A549 (cell line): Measurements from ENCODE around the gene KCNMA1.

Source experiments
- MAFK ChIP-seq: fragments of 450-650 bp; IDR thresholded peaks from 2 replicates; pipeline ENCODE4 v1.6.1; 2014; ENCODE audit not compliant: partially characterized antibody
- MYC ChIP-seq: IDR thresholded peaks from 2 replicates; pipeline ENCODE4 v1.6.1; 2012; ENCODE audit warnings: mild to moderate bottlenecking, inconsistent platforms, low read length, improper control_type of control experiment, borderline replicate concordance
- RAD21 ChIP-seq, 2 experiments: fragments of >200 bp in 1 of 2; sonication (Bioruptor Twin) in 1 of 2; formaldehyde crosslinking in 1 of 2; IDR thresholded peaks in 1 of 2; conservative IDR thresholded peaks in 1 of 2; 2 replicates in 1 of 2; 3 replicates in 1 of 2; pipeline ENCODE4 v1.6.1; 2012 to 2018; ENCODE audit warnings: inconsistent platforms in 1 of 2
- TF ChIP-seq, protein P1 (sequence below): fragments of 450-650 bp; IDR thresholded peaks from 2 replicates; pipeline ENCODE4 v1.6.1; 2014; ENCODE audit warnings: antibody characterized with exemption
- TF ChIP-seq, protein P2 (sequence below): IDR thresholded peaks from 2 replicates; pipeline ENCODE4 v1.6.1; 2012; ENCODE audit warnings: low read depth, borderline replicate concordance
- TF ChIP-seq, protein P3 (sequence below): fragments of >200 bp; sonication (Bioruptor Twin); formaldehyde crosslinking; IDR thresholded peaks from 3 replicates; pipeline ENCODE4 v1.5.1; 2016

DNA sequence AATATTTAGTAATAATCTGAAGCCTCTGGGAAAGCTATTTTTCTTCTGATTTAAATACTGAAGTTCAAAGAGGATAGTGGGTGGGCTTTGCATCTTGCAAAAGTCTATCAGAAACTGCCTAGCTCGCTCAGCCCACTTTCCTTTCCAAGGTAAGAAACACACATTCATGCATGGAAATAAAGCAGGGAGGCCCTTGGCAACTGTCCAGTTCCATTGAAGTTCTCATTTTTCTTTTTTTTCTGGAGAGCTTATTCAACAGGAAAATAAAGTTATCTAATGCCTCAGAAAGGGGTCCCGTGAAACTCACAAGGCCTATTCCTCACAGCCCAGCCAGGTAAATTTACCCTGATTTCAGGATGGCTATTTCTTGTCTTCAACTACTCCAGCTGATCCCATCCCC is 654.9 kb downstream of the KCNMA1 start:
- TF ChIP-seq, protein P1, sequence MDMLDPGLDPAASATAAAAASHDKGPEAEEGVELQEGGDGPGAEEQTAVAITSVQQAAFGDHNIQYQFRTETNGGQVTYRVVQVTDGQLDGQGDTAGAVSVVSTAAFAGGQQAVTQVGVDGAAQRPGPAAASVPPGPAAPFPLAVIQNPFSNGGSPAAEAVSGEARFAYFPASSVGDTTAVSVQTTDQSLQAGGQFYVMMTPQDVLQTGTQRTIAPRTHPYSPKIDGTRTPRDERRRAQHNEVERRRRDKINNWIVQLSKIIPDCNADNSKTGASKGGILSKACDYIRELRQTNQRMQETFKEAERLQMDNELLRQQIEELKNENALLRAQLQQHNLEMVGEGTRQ, result no peak
- TF ChIP-seq, protein P2, sequence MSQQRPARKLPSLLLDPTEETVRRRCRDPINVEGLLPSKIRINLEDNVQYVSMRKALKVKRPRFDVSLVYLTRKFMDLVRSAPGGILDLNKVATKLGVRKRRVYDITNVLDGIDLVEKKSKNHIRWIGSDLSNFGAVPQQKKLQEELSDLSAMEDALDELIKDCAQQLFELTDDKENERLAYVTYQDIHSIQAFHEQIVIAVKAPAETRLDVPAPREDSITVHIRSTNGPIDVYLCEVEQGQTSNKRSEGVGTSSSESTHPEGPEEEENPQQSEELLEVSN, result no peak
- TF ChIP-seq RAD21 (conservative IDR thresholded peaks at IDR 0.05 in 1 of 2, IDR thresholded peaks at IDR 0.05 in 1 of 2), result no peak
- TF ChIP-seq MYC, result no peak
- TF ChIP-seq, protein P3, sequence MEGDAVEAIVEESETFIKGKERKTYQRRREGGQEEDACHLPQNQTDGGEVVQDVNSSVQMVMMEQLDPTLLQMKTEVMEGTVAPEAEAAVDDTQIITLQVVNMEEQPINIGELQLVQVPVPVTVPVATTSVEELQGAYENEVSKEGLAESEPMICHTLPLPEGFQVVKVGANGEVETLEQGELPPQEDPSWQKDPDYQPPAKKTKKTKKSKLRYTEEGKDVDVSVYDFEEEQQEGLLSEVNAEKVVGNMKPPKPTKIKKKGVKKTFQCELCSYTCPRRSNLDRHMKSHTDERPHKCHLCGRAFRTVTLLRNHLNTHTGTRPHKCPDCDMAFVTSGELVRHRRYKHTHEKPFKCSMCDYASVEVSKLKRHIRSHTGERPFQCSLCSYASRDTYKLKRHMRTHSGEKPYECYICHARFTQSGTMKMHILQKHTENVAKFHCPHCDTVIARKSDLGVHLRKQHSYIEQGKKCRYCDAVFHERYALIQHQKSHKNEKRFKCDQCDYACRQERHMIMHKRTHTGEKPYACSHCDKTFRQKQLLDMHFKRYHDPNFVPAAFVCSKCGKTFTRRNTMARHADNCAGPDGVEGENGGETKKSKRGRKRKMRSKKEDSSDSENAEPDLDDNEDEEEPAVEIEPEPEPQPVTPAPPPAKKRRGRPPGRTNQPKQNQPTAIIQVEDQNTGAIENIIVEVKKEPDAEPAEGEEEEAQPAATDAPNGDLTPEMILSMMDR, result no peak
- TF ChIP-seq MAFK, result no peak
